B cell (primary cell): ENCODE results near the gene FYN. TPM values are rescaled to one million over a fixed set of nuclear protein-coding genes. Genes with fewer than 3 reads are reported as not detected.

Source experiments
- ATAC-seq: fragments of 200-7000 bp; cut with Tn5 transposase; one replicate; pipeline ENCODE4 v1.10.0; 2021; ENCODE audit warnings: low read depth, mild to moderate bottlenecking, moderate number of reproducible peaks, moderate library complexity
- CTCF ChIA-PET: fragments of 350-600 bp; sonication (Branson Sonifier 250); formaldehyde crosslinking; loops from one replicate; lab custom pipeline; 2021; ENCODE audit warnings: antibody characterized with exemption, inconsistent platforms; lab: Charles Lee
- POLR2A ChIA-PET: fragments of 350-600 bp; sonication (Branson Sonifier 250); formaldehyde crosslinking; loops from one replicate; lab custom pipeline; 2021; ENCODE audit warnings: antibody characterized with exemption; lab: Charles Lee
- DNase-seq: peaks from one replicate; pipeline ENCODE4 v3.0.0; 2013
- H2AFZ ChIP-seq: 2 replicates; pipeline ENCODE4 v1.6.1; 2012; ENCODE audit warnings: mild to moderate bottlenecking, low read depth, low read length; ENCODE audit not compliant: insufficient read depth, poor library complexity, severe bottlenecking
- H3K27ac ChIP-seq, 2 donors: 1 replicate in 1 of 2; 2 replicates in 1 of 2; pipeline ENCODE4 v1.5.1; 2012 to 2013; ENCODE audit warnings: low read length in 2 of 2, mild to moderate bottlenecking in 2 of 2, moderate library complexity in 1 of 2
- H3K27me3 ChIP-seq, 4 experiments: fragments of 200-600 bp in 1 of 4; sonication (generic) in 1 of 4; replicated peaks in 1 of 4; 1 replicate in 2 of 4; 2 replicates in 2 of 4; pipeline versions ENCODE4 v1.6.1 to v1.7.0; 2013 to 2016; ENCODE audit warnings: low read length in 3 of 4, mild to moderate bottlenecking in 2 of 4, mixed read lengths in 1 of 4, moderate library complexity in 1 of 4; ENCODE audit not compliant: insufficient read depth in 4 of 4, control insufficient read depth in 3 of 4; ENCODE audit errors: control extremely low read depth in 1 of 4
- H3K36me3 ChIP-seq, 2 experiments: replicated peaks in 1 of 2; 1 replicate in 1 of 2; 2 replicates in 1 of 2; pipeline versions ENCODE4 v1.6.1 to v1.7.1; 2013; ENCODE audit warnings: low read length in 1 of 2; ENCODE audit not compliant: insufficient read depth in 2 of 2, control insufficient read depth in 1 of 2; ENCODE audit errors: control extremely low read depth in 1 of 2, extremely low read depth in 1 of 2
- H3K4me1 ChIP-seq, 2 donors: fragments of 200-600 bp in 1 of 2; sonication (generic) in 1 of 2; 1 replicate in 1 of 2; 2 replicates in 1 of 2; pipeline versions ENCODE4 v1.5.1 to v1.6.1; 2013 to 2017; ENCODE audit warnings: low read length in 2 of 2; ENCODE audit not compliant: control insufficient read depth in 2 of 2, insufficient read depth in 2 of 2
- H3K4me2 ChIP-seq: replicated peaks from 2 replicates; pipeline ENCODE3; 2012; ENCODE audit warnings: mild to moderate bottlenecking, low read depth, low read length; ENCODE audit not compliant: poor library complexity, severe bottlenecking
- H3K4me3 ChIP-seq, 5 experiments: fragments of 200-600 bp in 1 of 5; sonication (generic) in 1 of 5; 1 replicate in 3 of 5; 2 replicates in 2 of 5; pipeline versions ENCODE4 v1.5.1 to v1.7.0; 2011 to 2016; ENCODE audit warnings: low read length in 4 of 5, mild to moderate bottlenecking in 4 of 5, low read depth in 2 of 5, control low read depth in 1 of 5, moderate library complexity in 1 of 5; ENCODE audit not compliant: insufficient read depth in 1 of 5; ENCODE audit errors: control extremely low read depth in 1 of 5, extremely low read depth in 1 of 5
- H3K79me2 ChIP-seq: fragments of 200-600 bp; sonication (generic); one replicate; pipeline ENCODE4 v1.6.0; 2016; ENCODE audit warnings: low read length; ENCODE audit not compliant: control insufficient read depth, insufficient read depth
- H3K9ac ChIP-seq: fragments of 200-600 bp; sonication (generic); 2 replicates; pipeline ENCODE4 v1.6.1; 2017; ENCODE audit warnings: mild to moderate bottlenecking, low read length, moderate library complexity
- H3K9me3 ChIP-seq, 3 donors: one replicate each; pipeline versions ENCODE4 v1.6.1 to v1.7.1; 2013; ENCODE audit warnings: low read length in 2 of 3; ENCODE audit not compliant: control insufficient read depth in 2 of 3, insufficient read depth in 1 of 3; ENCODE audit errors: control extremely low read depth in 1 of 3
- H4K20me1 ChIP-seq: 2 replicates; pipeline ENCODE4 v1.6.0; 2012; ENCODE audit warnings: mild to moderate bottlenecking, low read length; ENCODE audit not compliant: insufficient read depth, control insufficient read depth, poor library complexity, severe bottlenecking
- H3K27ac Mint-ChIP-seq: one replicate; pipeline ENCODE4 v1.8.0; 2021; ENCODE audit warnings: mixed read lengths
- H3K27me3 Mint-ChIP-seq: one replicate; pipeline ENCODE4 v1.8.0; 2021; ENCODE audit warnings: mixed read lengths
- H3K4me1 Mint-ChIP-seq: one replicate; pipeline ENCODE4 v1.8.0; 2021; ENCODE audit warnings: mixed read lengths
- H3K4me3 Mint-ChIP-seq: one replicate; pipeline ENCODE4 v1.8.0; 2021; ENCODE audit warnings: mixed read lengths
- H3K9me3 Mint-ChIP-seq: one replicate; pipeline ENCODE4 v1.8.0; 2022; ENCODE audit warnings: mixed read lengths; ENCODE audit not compliant: insufficient read depth
- EZH2 ChIP-seq: IDR thresholded peaks from 2 replicates; pipeline ENCODE4 v1.6.1; 2012; ENCODE audit warnings: borderline replicate concordance, low read depth, mild to moderate bottlenecking, moderate library complexity, low read length; ENCODE audit not compliant: insufficient read depth, poor library complexity, severe bottlenecking
- WGBS: methylation state at CpG from one replicate; pipeline ENCODE4 v1.1.5; 2013; ENCODE audit warnings: missing lambda C conversion rate; ENCODE audit not compliant: insufficient coverage; 5-methylcytosine and 5-hydroxymethylcytosine counted together
- intact Hi-C: fragments of 100-400 bp; cut with micrococcal nuclease; formaldehyde crosslinking; loops from one replicate; pipeline ENCODE4 v1.10.0; 2022
- polyA plus RNA-seq: library from polyadenylated mRNA; depleted of rRNA; stranded (reverse); fragments of >200 nt; gene quantifications from 2 replicates; pipeline ENCODE4 v1.2.3, GENCODE V29; 2012
- total RNA-seq, 2 donors: library from RNA; stranded (reverse); fragments of 120-200 nt in 1 of 2; gene quantifications; 1 replicate in 1 of 2; 2 replicates in 1 of 2; pipeline versions ENCODE4 v1.2.3 to v1.2.4, GENCODE V29; 2013 to 2022
- TF ChIP-seq, protein P1 (sequence below): fragments of 200-600 bp; IDR thresholded peaks from one replicate; pipeline ENCODE4 v1.8.0; 2022; ENCODE audit warnings: antibody characterized with exemption, mild to moderate bottlenecking

FYN gene
- total and polyA plus RNA-seq, 2 donors (not counting 1 experiment from before 2014, with no cell fraction given) = 54.1 to 94.0 TPM

DNA sequence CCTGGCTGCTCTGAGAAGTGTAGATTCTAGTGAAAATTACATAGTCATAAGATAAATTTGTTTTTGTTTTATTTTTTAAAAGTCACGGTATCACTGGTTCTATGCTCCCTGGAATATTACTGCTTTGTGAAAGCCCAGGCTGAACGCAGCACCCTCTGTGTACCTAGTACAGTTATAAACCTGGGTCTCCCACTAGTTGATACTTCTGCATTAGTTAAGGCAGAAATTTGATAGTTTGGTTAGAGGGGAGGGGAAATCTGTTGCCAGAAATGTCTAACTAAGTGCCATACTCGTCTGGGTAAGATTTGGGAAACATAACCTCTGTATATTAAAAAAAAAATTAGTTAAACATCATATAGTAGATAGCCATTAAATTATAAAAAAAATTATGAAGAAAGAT, 156.9 kb downstream of the FYN start:
- no peak overlapping the region for H3K27ac Mint-ChIP-seq
- POLR2A ChIA-PET = no interaction called here

GRCh38 chr6:111715321-111715720, 157.9 kb downstream of the FYN start:
- Histone ChIP-seq H3K4me2 (no peak overlapping the region), H3K9me3 (no peaks in the 10 kb centered on the region), H3K4me3 (no peak overlapping the region), H3K27me3 (no peaks in the 10 kb centered on the region), H3K4me1 (no peaks in the 10 kb centered on the region), H4K20me1 (no peaks in the 10 kb centered on the region), H3K36me3 (peaks cover 0 to 34% of the 10 kb centered on the region in 2 experiments), H3K27ac (no peak overlapping the region), H2AFZ (no peak overlapping the region), H3K9ac (no peak overlapping the region), H3K79me2 (peaks cover 9% of the 10 kb centered on the region)
- no peak overlapping the region for H3K27ac Mint-ChIP-seq
- H3K9me3 Mint-ChIP-seq = no peaks in the 10 kb centered on the region
- H3K27me3 Mint-ChIP-seq = no peaks in the 10 kb centered on the region
- TF ChIP-seq, protein P1, sequence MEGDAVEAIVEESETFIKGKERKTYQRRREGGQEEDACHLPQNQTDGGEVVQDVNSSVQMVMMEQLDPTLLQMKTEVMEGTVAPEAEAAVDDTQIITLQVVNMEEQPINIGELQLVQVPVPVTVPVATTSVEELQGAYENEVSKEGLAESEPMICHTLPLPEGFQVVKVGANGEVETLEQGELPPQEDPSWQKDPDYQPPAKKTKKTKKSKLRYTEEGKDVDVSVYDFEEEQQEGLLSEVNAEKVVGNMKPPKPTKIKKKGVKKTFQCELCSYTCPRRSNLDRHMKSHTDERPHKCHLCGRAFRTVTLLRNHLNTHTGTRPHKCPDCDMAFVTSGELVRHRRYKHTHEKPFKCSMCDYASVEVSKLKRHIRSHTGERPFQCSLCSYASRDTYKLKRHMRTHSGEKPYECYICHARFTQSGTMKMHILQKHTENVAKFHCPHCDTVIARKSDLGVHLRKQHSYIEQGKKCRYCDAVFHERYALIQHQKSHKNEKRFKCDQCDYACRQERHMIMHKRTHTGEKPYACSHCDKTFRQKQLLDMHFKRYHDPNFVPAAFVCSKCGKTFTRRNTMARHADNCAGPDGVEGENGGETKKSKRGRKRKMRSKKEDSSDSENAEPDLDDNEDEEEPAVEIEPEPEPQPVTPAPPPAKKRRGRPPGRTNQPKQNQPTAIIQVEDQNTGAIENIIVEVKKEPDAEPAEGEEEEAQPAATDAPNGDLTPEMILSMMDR = no peak
- ChIA-PET CTCF (no interaction called here), POLR2A (no interaction called here)
- no peaks in the 10 kb centered on the region for H3K4me1 Mint-ChIP-seq
- ATAC-seq (no peak), DNase-seq (no peak)
- no peak overlapping the region for H3K4me3 Mint-ChIP-seq
- intact Hi-C loops = no loop called here
- WGBS = 98% methylated on average over 6 of the region's 6 CpGs

More for the DNA sequence above, 156.9 kb downstream of the FYN start:
- Histone ChIP-seq H3K9ac (no peak overlapping the region), H3K27me3 (no peaks in the 10 kb centered on the region), H3K36me3 (peaks cover 0 to 34% of the 10 kb centered on the region in 2 experiments), H4K20me1 (no peaks in the 10 kb centered on the region), H3K9me3 (no peaks in the 10 kb centered on the region), H3K4me2 (no peak overlapping the region), H3K27ac (no peak overlapping the region), H3K4me3 (no peak overlapping the region), H3K4me1 (no peaks in the 10 kb centered on the region), H3K79me2 (peaks cover 17% of the 10 kb centered on the region), H2AFZ (no peak overlapping the region)
- Mint-ChIP-seq H3K4me3 (no peak overlapping the region), H3K4me1 (no peaks in the 10 kb centered on the region), H3K27me3 (no peaks in the 10 kb centered on the region), H3K9me3 (no peaks in the 10 kb centered on the region)
- CTCF ChIA-PET = no interaction called here
- 100% methylated on average over 1 of the region's 3 CpGs for WGBS
- ATAC-seq (no peak), DNase-seq (no peak)
- no peak for TF ChIP-seq EZH2
- TF ChIP-seq, protein P1 = no peak
- intact Hi-C loops = no loop called here
